C4-2B (cell line): ENCODE data around the gene HOXD9.
A peak's percentile ranks its signal among the peaks of the same experiment; 100 is the strongest.

ENCODE experiments used
- H3K27ac ChIP-seq: fragments of 450-650 bp; 2 replicates; pipeline ENCODE4 v1.5.1; 2017
- ZFX ChIP-seq: fragments of 450-650 bp; IDR thresholded peaks from 2 replicates; pipeline ENCODE4 v1.6.1; 2017
- TF ChIP-seq, protein P1 (sequence below): fragments of 450-650 bp; conservative IDR thresholded peaks from 2 replicates; pipeline ENCODE4 v1.5.1; 2017; ENCODE audit warnings: mild to moderate bottlenecking

HOXD9 gene

DNA sequence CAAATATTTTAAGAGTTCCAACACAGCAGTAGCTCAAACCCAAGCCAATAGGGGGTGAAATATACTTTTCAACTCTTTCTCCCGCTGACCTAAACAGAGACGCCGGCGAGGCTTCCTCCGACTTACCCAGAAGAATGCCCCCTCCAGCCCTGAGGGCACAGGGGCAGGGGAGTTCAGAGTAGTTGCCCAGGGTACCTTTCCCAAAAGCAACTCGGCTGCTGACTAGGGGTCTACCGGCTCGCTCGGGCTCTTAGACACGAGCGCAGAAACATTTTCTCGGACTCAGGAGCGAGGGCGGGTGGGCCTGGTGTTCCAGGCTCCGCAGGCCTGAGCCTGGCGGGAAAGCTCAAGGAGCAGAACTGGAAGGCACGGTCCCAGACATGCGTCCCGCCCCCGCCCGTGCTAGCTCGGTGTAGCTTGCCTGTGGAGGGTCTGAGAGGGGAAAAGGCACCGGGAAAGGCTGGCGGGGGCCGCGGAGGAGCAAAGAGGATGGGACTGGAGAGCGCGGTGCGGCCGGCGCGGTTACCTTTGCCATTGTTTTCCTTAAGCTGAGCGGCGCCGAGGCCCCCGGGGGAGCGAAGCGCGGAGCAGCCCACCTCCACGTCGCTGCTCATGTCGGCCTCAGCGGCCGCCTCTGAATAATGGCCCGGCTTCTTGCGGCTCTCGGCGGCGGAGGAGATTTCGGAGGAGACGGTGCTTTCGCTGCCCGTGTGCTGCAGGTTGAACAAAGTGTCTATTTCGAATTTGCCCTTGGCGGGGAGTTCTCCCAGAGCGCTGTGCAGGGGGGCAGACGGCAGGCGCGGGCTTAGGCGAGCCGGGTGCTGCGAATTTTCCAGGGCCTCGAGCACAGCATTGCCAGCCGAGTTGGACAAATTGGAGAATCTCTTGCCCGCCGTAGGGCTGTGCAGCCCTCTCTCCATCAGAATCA lies 39.4 kb upstream of the HOXD9 start:
- no peak overlapping the region for H3K27ac ChIP-seq
- no peak for TF ChIP-seq ZFX
- TF ChIP-seq, protein P1, sequence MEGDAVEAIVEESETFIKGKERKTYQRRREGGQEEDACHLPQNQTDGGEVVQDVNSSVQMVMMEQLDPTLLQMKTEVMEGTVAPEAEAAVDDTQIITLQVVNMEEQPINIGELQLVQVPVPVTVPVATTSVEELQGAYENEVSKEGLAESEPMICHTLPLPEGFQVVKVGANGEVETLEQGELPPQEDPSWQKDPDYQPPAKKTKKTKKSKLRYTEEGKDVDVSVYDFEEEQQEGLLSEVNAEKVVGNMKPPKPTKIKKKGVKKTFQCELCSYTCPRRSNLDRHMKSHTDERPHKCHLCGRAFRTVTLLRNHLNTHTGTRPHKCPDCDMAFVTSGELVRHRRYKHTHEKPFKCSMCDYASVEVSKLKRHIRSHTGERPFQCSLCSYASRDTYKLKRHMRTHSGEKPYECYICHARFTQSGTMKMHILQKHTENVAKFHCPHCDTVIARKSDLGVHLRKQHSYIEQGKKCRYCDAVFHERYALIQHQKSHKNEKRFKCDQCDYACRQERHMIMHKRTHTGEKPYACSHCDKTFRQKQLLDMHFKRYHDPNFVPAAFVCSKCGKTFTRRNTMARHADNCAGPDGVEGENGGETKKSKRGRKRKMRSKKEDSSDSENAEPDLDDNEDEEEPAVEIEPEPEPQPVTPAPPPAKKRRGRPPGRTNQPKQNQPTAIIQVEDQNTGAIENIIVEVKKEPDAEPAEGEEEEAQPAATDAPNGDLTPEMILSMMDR = no peak

DNA sequence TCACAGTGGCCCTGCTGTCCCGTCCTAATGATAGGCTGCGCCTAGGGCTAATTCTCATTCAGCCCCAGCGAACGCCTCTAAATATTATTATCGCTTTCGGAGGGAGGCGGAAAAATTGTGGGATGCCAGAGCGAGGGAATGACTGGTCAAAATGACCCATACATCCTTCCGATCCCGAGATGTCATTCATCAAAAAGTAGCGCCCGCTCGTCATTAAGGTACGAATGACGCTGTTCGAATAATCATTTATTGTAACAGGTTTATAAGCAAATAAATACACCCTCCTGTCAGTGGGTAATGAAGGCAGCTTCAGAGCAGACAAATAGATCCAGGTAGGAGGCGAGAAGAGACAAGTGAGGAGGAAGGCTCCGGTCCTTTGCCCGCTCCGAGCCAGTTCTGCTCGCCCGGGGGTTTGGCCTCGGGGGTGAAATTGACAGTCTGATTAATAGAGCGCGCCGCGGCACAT lies 38.7 kb upstream of the HOXD9 start, which contains the start of gene EVX2:
Gene EVX2 (minus strand): TSS at position 167 of the 466 bp plus-strand sequence. CDS start 186 bp downstream, outside the sequence.
- TF ChIP-seq, protein P1 = no peak
- TF ChIP-seq ZFX = no peak
- H3K27ac ChIP-seq = no peak within 1 kb of the TSS

DNA sequence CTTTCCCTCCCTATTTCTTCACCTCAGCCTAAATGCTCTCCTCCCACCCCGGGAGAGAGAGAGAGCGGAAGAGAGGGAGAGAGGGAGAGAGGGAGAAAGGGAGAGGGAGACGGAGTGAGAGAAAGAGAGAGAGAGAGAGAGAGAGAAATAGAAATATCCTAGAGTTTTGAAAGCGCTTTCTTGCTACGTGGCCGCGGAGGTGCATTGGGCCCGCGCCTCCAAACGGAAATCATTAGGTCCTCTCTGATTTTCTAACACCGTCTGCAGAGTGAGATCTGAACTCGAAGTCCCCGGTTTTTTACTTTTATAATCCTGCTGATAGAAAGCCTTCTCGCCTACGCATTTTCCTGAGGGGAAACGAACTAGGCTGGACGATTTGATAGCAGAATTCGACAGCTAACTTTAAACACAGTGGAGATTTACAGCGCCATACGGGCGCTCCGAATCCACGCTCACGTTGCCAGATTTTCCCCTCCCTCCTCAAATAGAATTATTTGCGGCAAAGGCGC lies 37.9 kb upstream of the HOXD9 start:
- no peak overlapping the region for H3K27ac ChIP-seq
- no peak for TF ChIP-seq ZFX
- TF ChIP-seq, protein P1 = no peak

DNA sequence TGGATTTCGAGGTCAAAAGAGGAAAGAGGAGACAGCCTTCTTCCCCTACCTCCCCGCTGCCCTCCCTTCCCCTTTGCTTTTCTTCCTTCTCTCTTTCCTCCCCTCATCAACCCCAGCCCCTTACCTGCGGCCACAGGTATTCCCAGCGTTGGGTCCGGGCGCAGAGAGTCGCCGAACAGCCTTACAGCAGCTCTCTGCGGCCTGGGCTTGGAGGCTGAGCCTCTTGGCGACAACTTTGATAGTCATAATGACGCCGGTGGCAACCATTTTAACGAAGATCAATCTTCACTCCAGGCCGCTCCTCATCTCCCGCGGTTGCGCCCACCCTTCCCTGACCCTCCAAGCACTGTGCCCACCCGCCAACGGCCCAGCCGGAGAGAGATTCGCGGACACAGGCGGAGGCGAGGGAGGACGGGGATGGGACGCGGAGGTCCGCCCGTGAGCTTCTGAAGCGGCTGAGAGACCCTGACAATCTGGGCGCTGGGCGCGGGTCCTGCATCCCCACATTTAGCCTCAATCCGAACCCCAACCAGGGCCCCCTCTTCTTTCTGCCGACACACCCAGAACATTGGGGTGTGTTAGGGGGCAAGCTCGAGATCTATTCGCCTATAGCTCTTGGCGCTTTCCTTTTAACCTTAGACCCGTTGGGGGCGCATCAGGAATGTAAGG lies 37.3 kb upstream of the HOXD9 start:
- no peak overlapping the region for H3K27ac ChIP-seq
- TF ChIP-seq ZFX = no peak

DNA sequence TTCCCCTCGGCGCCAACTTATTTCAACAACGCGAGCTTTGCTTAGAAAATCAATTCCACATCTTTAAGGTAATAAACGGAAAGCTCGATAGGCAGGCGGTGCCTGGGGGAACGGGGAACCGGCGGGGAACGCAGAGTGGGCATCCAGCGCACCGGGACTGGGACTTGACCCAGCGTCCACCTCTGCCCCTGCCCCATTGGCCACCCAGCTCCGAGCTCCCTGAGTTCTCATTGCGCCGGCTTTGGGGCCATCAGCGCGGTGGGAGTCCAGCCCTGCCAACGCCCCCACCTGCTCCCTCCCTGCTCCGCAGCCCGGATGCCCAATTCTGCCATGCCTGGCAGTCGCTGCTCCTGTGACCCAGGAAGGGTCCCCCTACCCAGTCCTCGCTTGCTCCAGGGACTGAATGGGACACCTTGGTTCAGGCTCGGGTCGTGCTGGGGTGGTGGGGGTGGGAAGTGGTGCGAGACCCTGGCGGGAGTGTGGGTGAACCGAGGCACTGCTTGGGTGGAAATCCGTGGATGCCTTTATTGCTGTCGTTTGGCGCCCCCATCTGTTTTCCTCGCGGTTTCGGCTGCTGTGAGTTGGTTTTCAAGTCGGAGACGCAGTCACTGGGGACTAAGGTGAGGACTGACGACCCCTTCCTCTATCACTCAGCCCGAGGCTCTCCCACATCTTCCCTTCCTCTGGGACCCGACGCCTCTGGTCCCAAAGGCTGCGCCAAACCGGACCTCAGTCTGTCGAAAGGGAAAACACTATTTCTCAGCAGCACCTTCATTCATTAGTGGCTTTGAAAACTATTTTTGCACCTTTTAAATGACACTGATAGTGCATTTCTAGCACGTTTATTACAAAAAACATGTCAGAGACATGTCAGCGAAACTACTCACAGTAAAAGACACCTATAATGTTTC lies 36.4 kb upstream of the HOXD9 start:
- no peak for TF ChIP-seq ZFX
- TF ChIP-seq, protein P1 = peak; percentile 67
- H3K27ac ChIP-seq = no peak overlapping the region

DNA sequence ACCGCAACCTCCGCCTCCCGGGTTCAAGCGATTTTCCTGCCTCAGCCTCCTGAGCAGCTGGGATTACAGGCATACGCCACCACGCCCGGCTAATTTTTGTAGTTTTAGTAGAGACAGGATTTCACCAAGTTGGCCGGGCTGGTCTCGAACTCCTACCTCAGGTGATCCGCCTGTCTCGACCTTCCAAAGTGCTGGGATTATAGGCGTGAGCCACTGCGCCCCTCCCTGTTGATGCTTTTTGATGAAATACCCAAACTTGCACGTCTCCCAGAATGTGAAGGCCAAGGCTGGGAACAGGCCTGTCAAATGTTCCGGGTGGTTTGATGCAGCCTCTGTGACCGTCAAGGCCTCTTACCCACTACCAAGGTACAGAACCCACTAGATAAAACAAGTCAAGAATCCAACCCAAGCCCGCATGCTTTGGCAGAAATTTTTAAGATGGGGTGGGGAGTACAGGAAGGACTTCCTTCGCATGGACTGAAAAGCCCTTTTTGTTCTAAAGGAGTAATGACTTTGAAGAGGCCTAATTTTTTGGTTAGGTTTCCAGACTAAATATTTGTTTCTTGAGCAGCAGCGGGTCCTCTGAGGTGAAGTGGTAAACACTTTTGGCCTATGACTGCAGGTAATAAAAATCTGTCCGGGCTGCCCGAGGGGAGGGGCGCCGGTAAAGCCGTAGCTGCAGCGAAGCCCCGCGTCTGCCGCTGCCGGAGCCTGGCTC lies 35.0 kb upstream of the HOXD9 start:
- no peak overlapping the region for H3K27ac ChIP-seq
- TF ChIP-seq, protein P1 = no peak
